ENCODE measurements around the gene MAGI2. TPM values are rescaled to one million over a fixed set of nuclear protein-coding genes. Genes with fewer than 3 reads are reported as not detected.

Gene MAGI2
- total RNA-seq, 4 donors from 2014 or later = 0.98 to 4.8 (median 2.5) TPM

DNA sequence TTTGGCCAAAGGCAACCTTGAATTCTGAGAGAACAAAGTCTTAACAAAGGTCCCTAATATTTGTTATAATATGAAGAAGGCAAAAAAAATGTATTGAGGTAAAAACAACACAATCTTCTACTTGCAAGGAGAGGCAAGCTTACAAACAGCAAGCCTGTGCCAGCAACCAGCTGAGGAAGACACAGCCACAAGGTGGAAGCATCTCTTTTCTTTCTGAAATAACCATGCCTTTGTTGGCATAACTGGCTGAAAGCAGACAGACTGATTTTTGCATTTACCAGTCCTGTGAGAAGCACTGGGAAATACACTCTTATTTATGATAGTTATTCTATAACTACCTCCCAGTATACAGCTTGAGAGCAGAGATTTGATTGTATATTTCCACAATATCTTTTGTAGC lies 1362.9 kb downstream of the MAGI2 start:
- H3K4me3 ChIP-seq = no peak overlapping the region
- TF ChIP-seq, protein P1, sequence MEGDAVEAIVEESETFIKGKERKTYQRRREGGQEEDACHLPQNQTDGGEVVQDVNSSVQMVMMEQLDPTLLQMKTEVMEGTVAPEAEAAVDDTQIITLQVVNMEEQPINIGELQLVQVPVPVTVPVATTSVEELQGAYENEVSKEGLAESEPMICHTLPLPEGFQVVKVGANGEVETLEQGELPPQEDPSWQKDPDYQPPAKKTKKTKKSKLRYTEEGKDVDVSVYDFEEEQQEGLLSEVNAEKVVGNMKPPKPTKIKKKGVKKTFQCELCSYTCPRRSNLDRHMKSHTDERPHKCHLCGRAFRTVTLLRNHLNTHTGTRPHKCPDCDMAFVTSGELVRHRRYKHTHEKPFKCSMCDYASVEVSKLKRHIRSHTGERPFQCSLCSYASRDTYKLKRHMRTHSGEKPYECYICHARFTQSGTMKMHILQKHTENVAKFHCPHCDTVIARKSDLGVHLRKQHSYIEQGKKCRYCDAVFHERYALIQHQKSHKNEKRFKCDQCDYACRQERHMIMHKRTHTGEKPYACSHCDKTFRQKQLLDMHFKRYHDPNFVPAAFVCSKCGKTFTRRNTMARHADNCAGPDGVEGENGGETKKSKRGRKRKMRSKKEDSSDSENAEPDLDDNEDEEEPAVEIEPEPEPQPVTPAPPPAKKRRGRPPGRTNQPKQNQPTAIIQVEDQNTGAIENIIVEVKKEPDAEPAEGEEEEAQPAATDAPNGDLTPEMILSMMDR (IDR thresholded peaks at IDR 0.05) = no peak
- TF ChIP-seq POLR2AphosphoS5 (IDR thresholded peaks at IDR 0.05) (no peak), POLR2A (IDR thresholded peaks at IDR 0.05) (no peak), EP300 (IDR thresholded peaks at IDR 0.05) (no peak)
- no peak for DNase-seq (ENCODE audit: low spot score in 2 of 2)
- no peaks in the 10 kb centered on the region for H3K4me1 ChIP-seq
- no peak overlapping the region for H3K27ac ChIP-seq
- H3K36me3 ChIP-seq = no peaks in the 10 kb centered on the region
- no peaks in the 10 kb centered on the region for H3K9me3 ChIP-seq
- H3K27me3 ChIP-seq = no peaks in the 10 kb centered on the region

DNA sequence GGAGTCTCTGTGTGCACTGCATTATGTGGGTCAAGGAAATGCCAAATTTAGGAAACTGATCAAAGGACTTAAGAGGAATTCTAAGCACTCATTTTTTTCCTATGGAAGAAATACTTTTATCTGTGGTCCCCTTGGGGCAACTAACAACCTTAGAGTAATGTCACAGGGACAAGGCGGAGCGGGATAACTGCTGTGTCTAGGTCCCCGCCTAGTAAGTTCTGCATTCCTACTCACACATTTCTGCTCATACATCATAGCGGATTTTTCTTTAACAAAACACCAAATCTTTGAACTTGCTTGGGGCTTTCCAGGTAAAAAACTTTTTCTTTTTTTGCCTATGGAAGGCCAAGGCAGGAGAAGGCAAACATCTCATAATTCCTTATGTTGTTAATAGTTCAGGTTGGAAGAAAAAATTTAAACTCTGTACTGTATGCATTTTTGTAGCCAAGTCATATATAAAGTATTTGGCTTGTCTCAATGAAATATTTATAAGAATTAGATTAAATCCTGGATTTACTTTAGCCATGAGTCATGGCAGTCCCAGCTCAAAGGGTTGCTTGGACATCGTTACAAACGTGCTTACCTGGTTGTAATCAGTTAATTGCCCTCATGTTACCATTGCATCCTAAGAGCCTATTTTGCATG lies 1369.9 kb downstream of the MAGI2 start:
- TF ChIP-seq POLR2AphosphoS5 (IDR thresholded peaks at IDR 0.05) (no peak), EP300 (IDR thresholded peaks at IDR 0.05) (no peak), POLR2A (IDR thresholded peaks at IDR 0.05) (no peak)
- TF ChIP-seq, protein P1 (IDR thresholded peaks at IDR 0.05) = no peak
- Histone ChIP-seq H3K27me3 (no peaks in the 10 kb centered on the region), H3K27ac (no peak overlapping the region), H3K36me3 (no peaks in the 10 kb centered on the region), H3K4me1 (no peaks in the 10 kb centered on the region), H3K4me3 (no peak overlapping the region), H3K9me3 (no peaks in the 10 kb centered on the region)
- WGBS = 63% methylated on average over 6 of the region's 6 CpGs
- DNase-seq (ENCODE audit: low spot score in 2 of 2) = no peak

DNA sequence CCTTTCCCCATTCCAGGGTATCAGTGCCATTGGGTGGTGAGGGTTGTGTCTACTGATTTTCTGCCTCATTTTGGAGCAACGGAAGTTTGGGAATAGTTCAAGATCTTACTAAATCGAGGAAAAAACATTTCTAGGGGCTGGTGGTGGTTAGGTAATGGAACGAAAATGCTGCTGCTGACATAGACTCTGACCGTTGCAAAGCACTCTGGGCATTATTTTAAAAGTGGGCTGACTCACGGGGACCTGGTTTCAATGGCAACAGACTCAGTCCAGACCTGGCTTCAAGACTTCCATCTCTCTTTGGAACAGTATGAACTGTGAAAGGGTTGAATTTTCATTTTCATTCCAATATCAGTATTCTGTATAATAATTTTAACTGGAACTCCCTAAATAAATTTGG lies 1370.9 kb downstream of the MAGI2 start:
- DNase-seq (ENCODE audit: low spot score in 2 of 2) = no peak
- Histone ChIP-seq H3K27ac (no peak overlapping the region), H3K27me3 (no peaks in the 10 kb centered on the region), H3K4me1 (no peaks in the 10 kb centered on the region), H3K36me3 (no peaks in the 10 kb centered on the region), H3K4me3 (no peak overlapping the region), H3K9me3 (no peaks in the 10 kb centered on the region)
- 91% methylated on average over 5 of the region's 5 CpGs for WGBS
- TF ChIP-seq POLR2AphosphoS5 (IDR thresholded peaks at IDR 0.05) (no peak), EP300 (IDR thresholded peaks at IDR 0.05) (no peak), POLR2A (IDR thresholded peaks at IDR 0.05) (no peak)

DNA sequence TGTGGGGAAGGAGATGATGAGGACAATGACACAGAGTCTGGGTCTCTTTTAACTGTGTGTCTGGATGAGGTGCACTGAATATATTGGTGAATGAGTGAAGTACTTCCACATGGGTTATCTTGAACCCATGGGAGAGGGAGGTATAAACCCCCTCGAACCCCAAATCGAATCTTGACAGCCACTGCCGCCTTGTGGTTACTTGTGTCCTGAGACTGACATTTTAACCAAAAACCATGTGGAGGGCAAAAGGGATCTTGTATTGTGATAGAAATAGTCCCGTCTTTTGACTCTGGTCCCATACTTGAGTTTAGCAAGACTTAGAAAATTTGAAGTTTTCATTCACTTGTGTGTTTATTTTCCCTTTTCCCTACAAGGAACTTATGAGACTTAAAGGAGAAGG lies 1371.6 kb downstream of the MAGI2 start:
- H3K9me3 ChIP-seq = no peaks in the 10 kb centered on the region
- no peak for DNase-seq (ENCODE audit: low spot score in 2 of 2)
- H3K4me3 ChIP-seq = no peak overlapping the region
- no peaks in the 10 kb centered on the region for H3K4me1 ChIP-seq
- H3K36me3 ChIP-seq = no peaks in the 10 kb centered on the region
- WGBS = 98% methylated on average over 4 of the region's 4 CpGs
- TF ChIP-seq, protein P1 (IDR thresholded peaks at IDR 0.05) = no peak
- TF ChIP-seq EP300 (IDR thresholded peaks at IDR 0.05) (no peak), POLR2AphosphoS5 (IDR thresholded peaks at IDR 0.05) (no peak), POLR2A (IDR thresholded peaks at IDR 0.05) (no peak)
- no peaks in the 10 kb centered on the region for H3K27me3 ChIP-seq
- no peak overlapping the region for H3K27ac ChIP-seq

DNA sequence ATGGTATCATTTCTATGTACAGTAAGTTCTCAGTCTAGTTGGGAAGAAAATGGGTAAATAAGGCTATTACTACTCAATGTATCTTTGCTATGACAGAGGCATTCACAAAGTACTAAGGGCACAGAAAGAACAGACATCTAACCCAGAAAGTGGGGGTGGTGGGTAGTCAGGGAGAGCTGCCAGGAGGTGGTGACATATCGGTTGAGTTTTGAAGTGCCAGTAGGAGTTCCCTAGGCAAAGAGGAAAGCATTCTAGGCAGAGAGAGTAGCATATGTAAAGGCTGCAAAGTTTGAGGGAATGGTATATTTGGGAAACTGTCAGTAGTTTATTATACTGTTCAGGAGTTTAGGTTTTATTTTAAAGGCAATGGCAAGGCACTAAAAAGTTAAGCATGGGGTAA lies 1372.1 kb downstream of the MAGI2 start:
- Histone ChIP-seq H3K36me3 (no peaks in the 10 kb centered on the region), H3K27me3 (no peaks in the 10 kb centered on the region), H3K27ac (no peak overlapping the region), H3K4me3 (no peak overlapping the region), H3K9me3 (no peaks in the 10 kb centered on the region), H3K4me1 (no peaks in the 10 kb centered on the region)
- DNase-seq (ENCODE audit: low spot score in 2 of 2) = no peak
- WGBS = 89% methylated on average over 1 of the region's 1 CpG
- TF ChIP-seq POLR2AphosphoS5 (IDR thresholded peaks at IDR 0.05) = no peak
- TF ChIP-seq, protein P1 (IDR thresholded peaks at IDR 0.05) = no peak
- no peak for TF ChIP-seq EP300 (IDR thresholded peaks at IDR 0.05)
- TF ChIP-seq POLR2A (IDR thresholded peaks at IDR 0.05) = no peak

DNA sequence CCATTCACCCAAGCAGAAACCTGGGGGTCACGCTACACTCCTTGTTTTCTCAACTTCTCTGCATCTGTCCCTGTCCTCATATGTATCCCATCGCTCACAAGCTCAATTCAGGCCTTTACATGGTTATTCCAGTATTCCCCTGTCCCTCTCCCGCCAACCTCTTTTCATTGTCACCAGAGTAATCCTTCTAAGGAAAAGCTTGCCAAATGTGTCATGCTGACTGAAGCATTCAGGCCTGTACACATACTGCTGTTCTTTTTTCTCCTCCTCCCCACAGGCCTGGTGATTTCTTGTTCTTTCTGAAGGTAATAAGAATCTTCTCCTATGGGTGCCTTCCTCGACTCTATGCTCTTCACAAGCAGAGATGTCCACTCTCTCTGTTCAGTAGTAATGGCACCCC lies 1372.7 kb downstream of the MAGI2 start:
- Histone ChIP-seq H3K9me3 (no peaks in the 10 kb centered on the region), H3K36me3 (no peaks in the 10 kb centered on the region), H3K4me3 (no peak overlapping the region), H3K27ac (no peak overlapping the region), H3K4me1 (no peaks in the 10 kb centered on the region), H3K27me3 (no peaks in the 10 kb centered on the region)
- 77% methylated on average over 4 of the region's 4 CpGs for WGBS
- no peak for DNase-seq (ENCODE audit: low spot score in 2 of 2)
- TF ChIP-seq POLR2AphosphoS5 (IDR thresholded peaks at IDR 0.05) = no peak
- no peak for TF ChIP-seq POLR2A (IDR thresholded peaks at IDR 0.05)
- no peak for TF ChIP-seq EP300 (IDR thresholded peaks at IDR 0.05)
- TF ChIP-seq, protein P1 (IDR thresholded peaks at IDR 0.05) = no peak

Measured in suprapubic skin (tissue), 4 donors.